NCI-H82 treated with DMSO at 0.1 percent for 48 hours (cell line): ENCODE data around the gene CHMP4A.
"Not testable (repeated sequence)": the region's sequence is repeated elsewhere in the genome, so short reads cannot be mapped to it uniquely, and the experiment has no call there.

Experiments
- DNase-seq: peaks from one replicate; lab custom pipeline; 2025; ENCODE audit not compliant: unreplicated experiment; lab: John Stamatoyannopoulos, UW

CHMP4A gene

GRCh38 chr14:24226473-24226872 lies 13.2 kb upstream of the CHMP4A start:
- DNase-seq = no peak

GRCh38 chr14:24224618-24225071 lies 11.4 kb upstream of the CHMP4A start:
- no peak for DNase-seq

DNA sequence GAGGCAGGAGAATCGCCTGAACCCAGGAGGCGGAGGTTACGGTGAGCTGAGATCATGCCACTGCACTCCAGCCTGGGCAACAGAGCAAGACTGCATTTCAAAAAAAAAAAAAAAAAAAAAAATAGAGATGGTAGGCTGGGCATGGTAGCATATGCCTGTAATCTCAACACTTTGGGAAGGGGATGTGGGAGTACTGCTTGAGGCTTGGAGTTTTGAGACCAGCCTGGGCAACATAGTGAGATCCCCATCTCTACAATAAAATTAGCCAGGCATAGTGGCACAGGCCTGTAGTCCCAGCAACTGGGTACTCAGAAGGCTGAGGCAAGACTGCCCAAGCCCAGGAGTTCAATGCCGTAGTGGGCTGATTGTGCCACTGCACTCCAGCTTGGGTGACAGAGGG lies 9.7 kb upstream of the CHMP4A start:
- not testable (repeated sequence) for DNase-seq

GRCh38 chr14:24219521-24219920 lies 6.2 kb upstream of the CHMP4A start:
- no peak for DNase-seq

DNA sequence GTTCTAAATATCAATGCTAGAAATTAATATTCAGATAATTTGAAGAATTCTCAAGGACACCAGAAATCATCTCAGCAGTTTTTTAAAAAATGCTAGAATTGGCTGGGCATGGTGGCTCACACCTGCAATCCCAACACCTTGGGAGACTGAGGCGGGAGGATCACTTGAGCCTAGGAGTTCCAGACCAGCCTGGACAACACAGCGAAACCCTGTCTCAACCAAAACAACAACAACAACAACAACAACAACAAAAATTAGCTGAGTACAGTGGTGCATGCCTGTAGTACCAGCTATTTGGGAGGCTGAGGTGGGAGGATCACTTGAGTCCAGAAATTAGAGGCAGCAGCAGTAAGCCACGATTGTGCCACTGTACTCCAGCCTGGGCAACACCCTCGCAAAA lies 5.8 kb upstream of the CHMP4A start:
- no peak for DNase-seq

DNA sequence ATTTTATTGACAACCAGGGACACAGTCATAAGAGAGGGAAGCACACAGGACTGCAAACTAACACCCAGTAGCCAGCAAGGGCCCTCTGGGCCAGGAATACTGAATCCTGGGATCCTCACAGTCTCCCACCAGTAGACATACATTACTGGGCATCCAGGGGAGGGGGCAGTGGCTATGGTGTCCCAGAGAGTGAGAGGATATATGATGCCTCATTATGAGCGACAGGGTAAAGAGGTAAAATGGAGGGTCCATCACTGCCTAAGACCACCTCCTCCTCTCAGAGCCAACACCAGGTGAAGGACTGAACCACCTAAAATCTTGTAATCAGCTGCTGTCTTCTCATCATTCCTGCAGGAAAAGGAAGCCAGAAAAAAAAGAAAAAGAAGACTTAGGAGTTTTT lies 3.6 kb upstream of the CHMP4A start:
- not testable (repeated sequence) for DNase-seq

GRCh38 chr14:24216345-24216699 lies 3.0 kb upstream of the CHMP4A start:
- no peak for DNase-seq

DNA sequence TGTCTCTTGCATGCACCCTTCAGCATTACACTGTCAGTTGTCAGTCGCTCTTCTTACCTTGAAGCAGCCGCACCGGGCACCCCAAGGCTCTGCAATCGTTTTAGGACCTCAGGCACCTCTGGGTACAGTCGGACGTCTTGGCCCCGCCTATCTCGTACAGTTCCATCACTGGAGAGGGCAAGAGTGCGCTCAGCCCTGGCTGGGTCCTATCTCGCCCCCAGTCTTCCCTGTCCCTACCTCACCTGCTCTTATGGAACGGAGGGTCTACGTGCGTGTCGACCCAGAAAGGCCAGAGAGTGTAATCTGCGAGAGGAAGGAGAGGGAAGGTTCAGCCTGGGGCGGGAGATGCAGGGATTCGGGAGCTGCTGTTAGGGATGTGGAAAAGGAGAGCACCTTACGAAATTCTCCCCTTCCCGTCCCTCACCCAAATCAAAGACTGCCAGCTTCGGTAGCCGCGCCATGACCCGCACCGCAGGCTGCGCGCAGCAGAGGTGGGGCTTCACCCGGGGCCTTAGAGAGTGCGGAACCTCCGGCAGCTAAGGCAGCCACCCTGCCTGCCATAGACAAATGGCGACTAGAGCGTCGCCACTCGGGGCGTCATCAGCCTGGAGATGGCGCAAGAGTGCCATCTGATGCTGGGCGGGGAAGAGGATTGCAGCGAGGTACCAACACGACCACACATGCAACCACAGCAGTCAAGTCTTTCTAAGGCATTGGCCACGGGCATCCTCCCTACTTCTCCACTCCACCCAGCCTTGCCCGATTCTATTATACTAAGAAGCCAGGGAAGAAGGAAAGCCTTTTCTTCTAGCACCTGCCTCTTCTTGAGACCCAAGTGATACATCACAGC lies 2.4 kb upstream of the CHMP4A start, which contains the start of gene MDP1:
MDP1 (minus strand) TSS at position 572 of the 850 bp plus-strand sequence; CDS start at position 461, 111 bp downstream.
- DNase-seq = peak; percentile 48

- DNase-seq = no peak
Observed at GRCh38 chr14:24213866-24214662, 776 bp upstream of the CHMP4A start.

- no peak for DNase-seq
Observed at GRCh38 chr14:24211311-24211710, 2.0 kb downstream of the CHMP4A start.

DNA sequence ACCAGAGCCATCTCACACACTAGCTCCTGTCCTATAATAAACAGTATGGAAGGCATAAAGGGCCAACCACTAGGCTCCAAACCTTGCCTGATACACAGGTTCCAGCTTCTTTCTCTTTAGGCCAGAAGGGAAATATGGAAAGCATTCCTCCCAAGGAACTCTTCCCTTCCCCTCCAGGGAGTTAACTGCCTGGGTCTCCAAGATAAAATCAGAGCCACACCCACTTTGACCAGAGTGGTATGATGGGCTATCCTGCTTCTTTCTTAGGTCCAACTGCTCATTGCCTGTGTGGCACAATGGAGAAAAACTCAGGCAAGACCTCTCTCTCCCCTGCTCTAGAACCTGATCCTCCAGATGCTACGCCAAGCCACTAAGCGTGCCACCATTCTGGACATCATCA lies 5.7 kb downstream of the CHMP4A start:
- no peak for DNase-seq

DNA sequence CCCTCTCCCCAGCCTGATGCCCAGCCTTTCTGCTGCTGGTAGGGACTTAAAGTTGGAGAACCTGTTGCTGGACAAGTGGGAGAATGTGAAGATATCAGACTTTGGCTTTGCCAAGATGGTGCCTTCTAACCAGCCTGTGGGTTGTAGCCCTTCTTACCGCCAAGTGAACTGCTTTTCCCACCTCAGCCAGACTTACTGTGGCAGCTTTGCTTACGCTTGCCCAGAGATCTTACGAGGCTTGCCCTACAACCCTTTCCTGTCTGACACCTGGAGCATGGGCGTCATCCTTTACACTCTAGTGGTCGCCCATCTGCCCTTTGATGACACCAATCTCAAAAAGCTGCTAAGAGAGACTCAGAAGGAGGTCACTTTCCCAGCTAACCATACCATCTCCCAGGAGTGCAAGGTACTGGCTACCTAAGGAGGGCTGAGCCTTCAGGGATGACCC lies 6.2 kb downstream of the CHMP4A start:
- DNase-seq = no peak

DNA sequence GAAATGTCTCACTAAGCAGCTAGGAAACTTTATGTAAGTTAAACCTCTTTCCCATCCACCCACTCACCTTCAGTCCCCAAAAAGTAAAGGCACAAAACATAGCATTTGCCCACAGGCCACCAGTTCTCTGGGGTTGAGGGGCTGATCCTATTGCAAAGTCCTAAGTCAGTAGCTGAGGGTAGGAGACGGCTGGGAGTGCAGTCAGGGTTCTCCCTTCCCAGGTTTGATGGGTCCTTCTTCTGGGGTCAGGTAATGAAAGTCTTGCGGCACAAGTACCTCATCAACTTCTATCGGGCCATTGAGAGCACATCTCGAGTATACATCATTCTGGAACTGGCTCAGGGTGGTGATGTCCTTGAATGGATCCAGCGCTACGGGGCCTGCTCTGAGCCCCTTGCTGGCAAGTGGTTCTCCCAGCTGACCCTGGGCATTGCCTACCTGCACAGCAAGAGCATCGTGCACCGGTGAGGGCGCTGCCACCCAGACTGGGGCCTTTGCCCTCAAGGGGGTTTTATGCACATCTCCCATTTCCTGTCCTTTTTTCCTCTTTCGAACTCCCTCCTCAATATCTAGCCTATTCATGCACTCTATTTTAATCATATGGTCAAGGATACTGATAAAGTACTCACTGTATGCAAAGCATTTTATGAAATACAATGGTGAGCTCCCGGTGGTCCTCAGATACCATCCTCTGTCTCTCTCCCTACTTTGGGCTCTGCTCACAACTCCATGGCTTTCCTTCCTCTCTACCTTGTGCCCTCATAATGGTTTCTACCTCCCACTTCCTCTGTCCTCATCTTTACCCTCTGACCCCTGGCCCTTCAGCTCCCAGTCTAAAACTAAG lies 6.8 kb downstream of the CHMP4A start:
- no peak for DNase-seq

GRCh38 chr14:24204163-24205146 lies 8.8 kb downstream of the CHMP4A start:
- DNase-seq = peak; percentile 29

GRCh38 chr14:24203249-24203886 lies 9.9 kb downstream of the CHMP4A start:
- DNase-seq = not testable (repeated sequence)

DNA sequence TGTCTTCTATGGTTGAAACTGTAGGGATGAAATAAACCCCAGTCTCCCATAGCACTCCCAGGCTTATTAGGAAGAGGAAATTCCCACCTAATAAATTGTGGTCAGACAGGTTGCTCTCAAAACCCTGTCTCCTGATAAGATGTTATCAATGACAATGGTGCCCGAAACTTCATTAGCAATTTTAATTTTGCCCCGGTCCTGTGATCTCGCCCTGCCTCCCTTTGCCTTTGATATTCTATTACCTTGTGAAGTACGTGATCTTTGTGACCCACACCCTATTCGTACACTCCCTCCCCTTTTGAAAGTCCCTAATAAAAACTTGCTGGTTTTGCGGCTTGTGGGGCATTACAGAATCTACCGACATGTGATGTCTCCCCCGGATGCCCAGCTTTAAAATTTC lies 10.8 kb downstream of the CHMP4A start:
- DNase-seq = not testable (repeated sequence)

DNA sequence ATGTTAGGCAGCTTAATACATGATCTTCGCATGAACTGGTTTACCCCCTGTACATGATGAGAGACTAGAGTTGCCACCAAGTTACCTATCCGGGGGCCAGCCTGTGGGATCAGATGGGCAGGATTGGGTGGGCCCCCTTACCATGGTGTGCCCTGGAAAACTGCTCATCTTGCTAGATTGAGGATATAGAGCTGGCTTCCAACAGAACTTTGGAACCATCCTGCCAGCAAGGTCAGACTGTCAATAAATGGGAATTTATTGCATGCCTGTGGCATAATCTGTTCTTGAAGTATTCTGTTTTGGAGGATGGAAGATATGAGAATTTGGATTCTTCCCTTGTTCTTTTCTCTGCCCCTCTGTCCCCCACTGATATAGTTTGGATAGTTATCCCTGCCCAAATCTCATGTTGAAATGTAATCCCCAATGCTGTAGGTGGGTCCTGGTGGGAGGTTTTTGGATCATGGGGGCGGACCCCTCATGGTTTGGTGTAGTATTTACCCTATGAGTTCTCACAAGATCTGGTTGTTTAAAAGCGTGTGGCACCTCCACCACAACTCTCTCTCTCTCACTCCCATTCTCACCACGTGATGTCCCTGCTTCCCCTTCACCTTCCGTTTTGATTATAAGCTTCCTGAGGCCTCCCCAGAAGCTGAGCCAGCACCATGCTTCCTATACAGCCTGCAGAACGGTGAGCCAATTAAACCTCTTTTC lies 14.3 kb downstream of the CHMP4A start:
- no peak for DNase-seq

- DNase-seq = no peak
Observed at GRCh38 chr14:24197056-24197450, 16.2 kb downstream of the CHMP4A start.
